Trophoblast cell (in vitro differentiated cells and primary cell): ENCODE results near the gene GTF2IRD2.
"Not testable (repeated sequence)": the region's sequence is repeated elsewhere in the genome, so short reads cannot be mapped to it uniquely, and the experiment has no call there.

Experiments
- DNase-seq, 2 donors: peaks; one replicate each; pipeline ENCODE4 v3.0.0-alpha.2; 2016
- H2AFZ ChIP-seq: 2 replicates; pipeline ENCODE4 v1.6.1; 2013; ENCODE audit warnings: low read length, moderate library complexity, mild to moderate bottlenecking; ENCODE audit not compliant: insufficient read depth, poor library complexity
- H2AK5ac ChIP-seq: 2 replicates; pipeline ENCODE4 v1.6.1; 2013; ENCODE audit warnings: mild to moderate bottlenecking, low read length
- H2BK120ac ChIP-seq: 2 replicates; pipeline ENCODE4 v1.6.1; 2013; ENCODE audit warnings: low read length, mild to moderate bottlenecking, moderate library complexity; ENCODE audit not compliant: insufficient read depth, poor library complexity
- H2BK12ac ChIP-seq: 2 replicates; pipeline ENCODE4 v1.6.1; 2013; ENCODE audit warnings: mild to moderate bottlenecking, low read length, moderate library complexity
- H2BK5ac ChIP-seq: 2 replicates; pipeline ENCODE4 v1.6.1; 2013; ENCODE audit warnings: low read length, low read depth, moderate library complexity, mild to moderate bottlenecking; ENCODE audit not compliant: poor library complexity
- H3K14ac ChIP-seq: 2 replicates; pipeline ENCODE4 v1.6.1; 2013; ENCODE audit warnings: mild to moderate bottlenecking, low read length
- H3K18ac ChIP-seq: 2 replicates; pipeline ENCODE4 v1.6.1; 2013; ENCODE audit warnings: mild to moderate bottlenecking, low read length
- H3K23ac ChIP-seq: 2 replicates; pipeline ENCODE4 v1.6.1; 2013; ENCODE audit warnings: low read length
- H3K27ac ChIP-seq: 2 replicates; pipeline ENCODE4 v1.5.1; 2013; ENCODE audit warnings: low read depth, mild to moderate bottlenecking, inconsistent platforms, low read length, moderate library complexity
- H3K27me3 ChIP-seq: 2 replicates; pipeline ENCODE4 v1.6.1; 2013; ENCODE audit warnings: inconsistent platforms, mild to moderate bottlenecking, low read length, moderate library complexity; ENCODE audit not compliant: insufficient read depth
- H3K36me3 ChIP-seq, 2 experiments: 1 replicate in 1 of 2; 2 replicates in 1 of 2; pipeline ENCODE4 v1.6.1; 2013; ENCODE audit warnings: low read length in 2 of 2, mild to moderate bottlenecking in 2 of 2, moderate library complexity in 1 of 2; ENCODE audit not compliant: insufficient read depth in 2 of 2, control insufficient read depth in 1 of 2
- H3K4ac ChIP-seq: 2 replicates; pipeline ENCODE4 v1.6.1; 2013; ENCODE audit warnings: low read depth, mild to moderate bottlenecking, low read length, moderate library complexity
- H3K4me1 ChIP-seq, 2 experiments: 1 replicate in 1 of 2; 2 replicates in 1 of 2; pipeline ENCODE4 v1.6.1; 2013; ENCODE audit warnings: low read length in 2 of 2, mild to moderate bottlenecking in 2 of 2, moderate library complexity in 1 of 2; ENCODE audit not compliant: insufficient read depth in 2 of 2, control insufficient read depth in 1 of 2
- H3K4me2 ChIP-seq: 2 replicates; pipeline ENCODE4 v1.6.1; 2013; ENCODE audit warnings: inconsistent platforms, mild to moderate bottlenecking, low read length, moderate library complexity
- H3K4me3 ChIP-seq: 2 replicates; pipeline ENCODE4 v1.5.1; 2013; ENCODE audit warnings: mild to moderate bottlenecking, low read depth, low read length, inconsistent platforms
- H3K79me1 ChIP-seq: one replicate; pipeline ENCODE4 v1.6.1; 2013; ENCODE audit warnings: low read length
- H3K79me2 ChIP-seq: 2 replicates; pipeline ENCODE4 v1.6.1; 2013; ENCODE audit warnings: low read length, mild to moderate bottlenecking; ENCODE audit not compliant: control insufficient read depth, insufficient read depth, poor library complexity
- H3K9ac ChIP-seq: 2 replicates; pipeline ENCODE4 v1.6.1; 2013; ENCODE audit warnings: mild to moderate bottlenecking, low read length
- H3K9me3 ChIP-seq: 2 replicates; pipeline ENCODE4 v1.6.1; 2013; ENCODE audit warnings: low read depth, mild to moderate bottlenecking, control low read depth, inconsistent platforms, low read length; ENCODE audit not compliant: insufficient read depth
- H4K12ac ChIP-seq: 2 replicates; pipeline ENCODE4 v1.6.1; 2013; ENCODE audit warnings: low read depth, mild to moderate bottlenecking, low read length, moderate library complexity
- H4K8ac ChIP-seq: 2 replicates; pipeline ENCODE4 v1.6.1; 2013; ENCODE audit warnings: low read depth, mild to moderate bottlenecking, low read length, moderate library complexity
- H4K91ac ChIP-seq: one replicate; pipeline ENCODE4 v1.6.1; 2013; ENCODE audit warnings: low read depth, mild to moderate bottlenecking, low read length, moderate library complexity
- WGBS: extraction: QIAGEN DNeasy Blood & Tissue Kit; methylation state at CpG from one replicate; pipeline ENCODE4 v1.1.7; 2013; ENCODE audit warnings: missing lambda C conversion rate; ENCODE audit not compliant: insufficient read length, insufficient coverage; ENCODE audit errors: extremely low coverage; 5-methylcytosine and 5-hydroxymethylcytosine counted together

The GTF2IRD2 gene

DNA sequence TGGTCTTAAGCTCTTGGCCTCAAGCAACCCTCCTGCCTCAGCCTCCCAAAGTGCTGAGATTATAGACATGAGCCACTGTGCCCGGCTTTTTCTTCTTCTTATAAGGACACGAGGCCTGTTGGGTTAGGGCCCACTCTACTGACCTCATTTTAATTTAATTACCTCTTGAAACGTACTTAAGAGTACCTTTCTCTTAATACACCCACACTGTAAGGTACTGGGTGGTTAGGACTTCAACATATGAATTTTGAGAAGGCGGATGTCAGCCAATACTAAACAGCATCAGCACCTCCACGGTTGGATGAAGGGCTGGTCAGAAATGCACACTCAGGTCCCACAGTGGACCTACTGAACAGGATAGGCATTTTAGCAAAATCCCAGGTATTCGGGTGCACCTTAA, 69.7 kb downstream of the GTF2IRD2 start:
- not testable (repeated sequence) for H3K4ac ChIP-seq, H4K12ac ChIP-seq, H3K27me3 ChIP-seq, H4K8ac ChIP-seq, H3K18ac ChIP-seq, H2AFZ ChIP-seq, H2BK12ac ChIP-seq, H2BK5ac ChIP-seq, H3K23ac ChIP-seq, H3K4me3 ChIP-seq, H3K79me1 ChIP-seq, H2AK5ac ChIP-seq, H4K91ac ChIP-seq, H2BK120ac ChIP-seq, H3K79me2 ChIP-seq, H3K9ac ChIP-seq, H3K36me3 ChIP-seq, DNase-seq, H3K14ac ChIP-seq, H3K9me3 ChIP-seq, H3K4me2 ChIP-seq, H3K4me1 ChIP-seq, H3K27ac ChIP-seq
- WGBS = no CpG with 5 or more reads among the region's 6 CpGs

DNA sequence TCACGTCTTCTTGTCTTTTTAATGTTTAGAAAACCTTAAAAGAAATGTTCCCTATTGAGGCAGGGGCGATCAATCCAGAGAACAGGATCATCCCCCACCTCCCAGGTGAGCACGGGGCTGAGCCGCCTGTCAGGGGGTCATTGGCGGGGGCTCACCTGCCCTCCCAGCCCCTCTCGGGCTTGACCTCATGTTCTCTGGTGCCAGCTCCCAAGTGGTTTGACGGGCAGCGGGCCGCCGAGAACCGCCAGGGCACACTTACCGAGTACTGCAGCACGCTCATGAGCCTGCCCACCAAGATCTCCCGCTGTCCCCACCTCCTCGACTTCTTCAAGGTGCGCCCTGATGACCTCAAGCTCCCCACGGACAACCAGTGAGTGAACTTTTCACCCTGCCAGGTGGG, 72.4 kb downstream of the GTF2IRD2 start:
- H4K12ac ChIP-seq, H2AK5ac ChIP-seq, H4K8ac ChIP-seq, H3K4me3 ChIP-seq, H3K9me3 ChIP-seq, H2BK120ac ChIP-seq, H2AFZ ChIP-seq, H3K23ac ChIP-seq, H3K79me1 ChIP-seq, H3K4ac ChIP-seq, H3K4me2 ChIP-seq, H3K27ac ChIP-seq, H3K79me2 ChIP-seq, H3K36me3 ChIP-seq, H3K4me1 ChIP-seq, H3K14ac ChIP-seq, H2BK12ac ChIP-seq, H3K18ac ChIP-seq, H2BK5ac ChIP-seq, DNase-seq, H4K91ac ChIP-seq, H3K27me3 ChIP-seq, H3K9ac ChIP-seq: not testable (repeated sequence)
- WGBS = no CpG with 5 or more reads among the region's 17 CpGs

DNA sequence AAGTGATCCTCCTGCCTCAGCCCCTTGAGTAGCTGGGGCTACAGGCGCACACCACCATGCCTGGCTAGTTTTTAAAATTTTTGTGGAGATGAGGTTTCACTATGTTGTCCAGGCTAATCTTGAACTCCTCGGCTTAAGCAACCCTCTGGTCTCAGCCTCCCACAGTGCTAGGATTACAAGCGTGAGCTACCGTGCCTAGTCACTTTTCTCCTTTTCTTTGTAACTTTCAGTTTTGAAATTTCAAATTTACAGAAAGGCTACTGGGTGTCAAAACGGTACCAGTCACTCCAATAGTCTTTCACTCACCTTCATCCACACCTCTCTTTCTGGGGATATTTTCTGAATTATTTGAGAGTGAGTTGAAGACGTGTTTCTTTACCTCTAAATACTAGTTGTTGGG, 76.3 kb downstream of the GTF2IRD2 start:
- H3K27ac ChIP-seq, H2AK5ac ChIP-seq, H3K14ac ChIP-seq, H2BK120ac ChIP-seq, H3K4ac ChIP-seq, H3K4me3 ChIP-seq, H3K4me2 ChIP-seq, H2BK5ac ChIP-seq, H4K8ac ChIP-seq, H2BK12ac ChIP-seq, H2AFZ ChIP-seq, H4K12ac ChIP-seq, H3K36me3 ChIP-seq, H3K79me1 ChIP-seq, H4K91ac ChIP-seq, H3K18ac ChIP-seq, H3K9me3 ChIP-seq, H3K23ac ChIP-seq, H3K79me2 ChIP-seq, H3K9ac ChIP-seq, DNase-seq, H3K4me1 ChIP-seq, H3K27me3 ChIP-seq: not testable (repeated sequence)
- no CpG with 5 or more reads among the region's 6 CpGs for WGBS

DNA sequence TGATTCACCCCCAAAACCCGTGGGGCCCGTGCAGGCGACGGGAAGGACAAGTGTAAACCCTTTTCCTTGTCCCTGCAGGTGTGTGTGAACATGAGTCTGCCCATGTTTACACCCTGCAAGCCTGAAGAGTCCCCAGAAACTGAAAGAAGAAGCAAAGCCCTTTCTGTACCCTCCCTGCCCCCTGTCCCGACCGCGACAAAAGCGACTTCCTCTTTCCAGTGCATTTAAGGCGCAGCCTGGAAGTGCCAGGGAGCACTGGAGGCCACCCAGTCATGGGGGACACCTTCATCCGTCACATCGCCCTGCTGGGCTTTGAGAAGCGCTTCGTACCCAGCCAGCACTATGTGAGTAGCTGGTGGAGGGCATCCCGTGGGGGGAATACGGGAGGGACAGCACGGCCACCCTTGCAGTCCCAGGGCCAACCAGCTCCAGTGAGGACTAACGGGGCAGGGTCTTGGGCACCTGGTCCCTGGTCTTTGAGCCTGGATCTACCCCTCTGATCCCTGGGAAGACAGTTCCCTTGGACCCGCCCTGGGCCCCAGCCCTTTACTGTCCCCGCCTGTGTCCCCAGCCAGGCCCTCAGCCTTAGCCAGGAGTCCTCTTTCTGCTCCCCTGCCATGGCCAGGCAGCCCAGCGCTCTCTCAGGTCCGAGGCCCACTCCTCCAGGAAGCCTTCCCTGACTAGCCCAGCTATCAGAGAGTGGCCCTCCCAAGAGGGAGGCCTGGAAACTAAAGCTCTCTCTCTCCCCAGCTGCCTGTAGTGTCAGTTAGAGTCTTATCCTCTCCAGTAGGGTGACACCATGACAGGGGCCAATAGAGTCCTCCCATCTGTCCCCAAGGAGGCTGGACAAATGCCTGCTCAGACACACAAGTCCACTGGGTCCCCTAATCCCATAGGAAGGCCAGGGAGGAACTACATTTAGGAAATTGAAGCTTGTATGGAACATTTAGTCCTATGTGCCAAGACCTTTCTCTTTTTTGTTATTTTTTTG, 77.3 kb downstream of the GTF2IRD2 start, which contains the start of gene NCF1:
TSS of gene NCF1 (plus strand) at position 252 of the 991 bp plus-strand sequence. CDS start at position 273, 21 bp downstream.
- H3K4me3 ChIP-seq, H2BK12ac ChIP-seq, H3K79me1 ChIP-seq, H3K4me1 ChIP-seq, H4K8ac ChIP-seq, H3K79me2 ChIP-seq, H3K9me3 ChIP-seq, H4K91ac ChIP-seq, H2BK120ac ChIP-seq, H3K4ac ChIP-seq, H2BK5ac ChIP-seq, H2AK5ac ChIP-seq, H3K27ac ChIP-seq, H3K18ac ChIP-seq, H2AFZ ChIP-seq, H3K9ac ChIP-seq, H3K4me2 ChIP-seq, H4K12ac ChIP-seq, H3K27me3 ChIP-seq, H3K14ac ChIP-seq, H3K23ac ChIP-seq, DNase-seq, H3K36me3 ChIP-seq: not testable (repeated sequence)
- WGBS = no CpG with 5 or more reads among the region's 21 CpGs
